ENCODE measurements around the gene RTL1. TPM values are rescaled to one million over a fixed set of nuclear protein-coding genes. Genes with fewer than 3 reads are reported as not detected.
A peak's percentile ranks its signal among the peaks of the same experiment; 100 is the strongest.

RTL1 gene
- total and polyA plus RNA-seq, 2 of the 8 experiments (the other 6 are each of a cell fraction or from before 2014, with no cell fraction given), result not detected

DNA sequence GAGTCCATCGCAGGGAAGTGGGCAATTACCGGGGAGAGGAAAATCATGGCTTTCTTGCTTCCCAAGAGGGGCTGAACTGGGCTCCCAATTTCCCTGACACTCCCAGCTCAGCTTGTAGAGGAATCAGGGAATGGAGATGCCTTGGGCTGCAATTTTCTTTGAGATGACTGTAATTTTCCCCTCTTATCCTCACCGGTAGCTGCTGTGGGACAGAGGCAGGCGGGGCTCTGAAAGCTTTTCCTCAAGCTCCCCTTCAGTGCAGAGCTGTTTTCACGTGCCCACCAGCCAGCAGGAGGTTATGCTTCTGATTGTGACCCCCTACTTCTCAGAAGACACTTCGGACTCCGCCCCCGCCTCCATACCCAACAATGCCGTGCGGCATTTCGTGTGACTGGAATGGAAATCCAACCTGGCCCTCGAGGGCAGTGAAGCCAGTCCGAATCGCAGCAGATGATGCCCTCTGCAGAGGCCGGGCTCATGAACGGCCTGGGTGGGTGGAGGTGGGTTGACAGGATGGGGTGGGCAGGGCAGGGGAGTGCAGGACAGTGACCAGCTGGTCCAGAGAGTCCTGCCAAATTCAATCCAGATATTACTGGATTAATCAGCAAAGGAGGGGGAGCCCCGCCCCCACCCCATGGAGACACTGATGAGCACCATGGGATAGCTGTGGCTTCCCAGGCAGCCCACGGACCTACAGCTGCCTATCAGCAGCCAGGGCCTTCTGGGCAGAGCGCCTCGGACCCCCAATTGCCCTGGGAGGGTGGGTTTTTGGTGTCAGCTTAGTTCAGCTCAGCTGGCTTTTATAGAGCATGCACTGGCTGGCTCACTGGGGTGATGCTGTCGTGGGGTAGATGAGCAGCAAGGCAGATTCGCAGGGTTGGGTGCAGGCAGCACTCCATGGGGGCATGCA, 37.6 kb downstream of the RTL1 start:
- TF ChIP-seq JUND (IDR thresholded peaks at IDR 0.05; ENCODE audit: low read length), result no peak
- TF ChIP-seq KDM5A (IDR thresholded peaks at IDR 0.05; ENCODE audit: low read length), result no peak
- no peak for TF ChIP-seq YY1 (IDR thresholded peaks at IDR 0.05; ENCODE audit: low read depth, low read length)
- no peak for TF ChIP-seq TAF1 (IDR thresholded peaks at IDR 0.05; ENCODE audit: low read depth, low read length)
- TF ChIP-seq SAP30 (IDR thresholded peaks at IDR 0.05; ENCODE audit: insufficient read depth, insufficient replicate concordance, low read length), result no peak
- H3K79me2 ChIP-seq (ENCODE audit: control insufficient read depth in 1 of 2, insufficient read depth in 2 of 2, low read length in 2 of 2), result no peaks in the 10 kb centered on the region

More for the DNA sequence above, 37.6 kb downstream of the RTL1 start:
- H2BK15ac ChIP-seq (ENCODE audit: low read length), result no peak overlapping the region
- H3K27ac ChIP-seq (ENCODE audit: low read depth, low read length), result no peak overlapping the region
- no peak overlapping the region for H2BK120ac ChIP-seq (replicated peaks; ENCODE audit: low read depth, low read length)
- POLR2A ChIA-PET (ENCODE audit: partially characterized antibody), result no interaction called here
- no peaks in the 10 kb centered on the region for H3K79me1 ChIP-seq (ENCODE audit: low read depth, low read length)
- H3K4me3 ChIP-seq (ENCODE audit: extremely low read depth in 1 of 4, insufficient read depth in 2 of 4, low read depth in 3 of 4, low read length in 4 of 4), result no peak overlapping the region
- peaks cover 0 to 2% of the 10 kb centered on the region in 2 experiments for H4K20me1 ChIP-seq (replicated peaks in 1 of 2; ENCODE audit: control insufficient read depth in 1 of 2, insufficient read depth in 2 of 2, low read length in 2 of 2)
- no peak overlapping the region for H3K9ac ChIP-seq (replicated peaks in 1 of 4; ENCODE audit: extremely low read depth in 1 of 4, low read depth in 3 of 4, low read length in 3 of 4)
- H3K4me2 ChIP-seq (ENCODE audit: insufficient read depth in 1 of 2, low read depth in 2 of 2, low read length in 2 of 2), result no peak overlapping the region
- no peak overlapping the region for H4K91ac ChIP-seq (replicated peaks; ENCODE audit: insufficient read length, low read length)
- FAIRE-seq, result no peak
- no peaks in the 10 kb centered on the region for H3K36me3 ChIP-seq (ENCODE audit: control insufficient read depth in 2 of 4, insufficient read depth in 4 of 4, low read length in 3 of 4)
- H3K14ac ChIP-seq (ENCODE audit: insufficient read length), result no peak overlapping the region
- peaks cover 7 to 14% of the 10 kb centered on the region in 2 experiments; a peak in 3 of 4 replicates for H3K9me3 ChIP-seq (ENCODE audit: insufficient read depth in 2 of 2, low read depth in 1 of 2, low read length in 1 of 2)
- H4K5ac ChIP-seq (ENCODE audit: insufficient read length, low read depth, low read length), result no peak overlapping the region
- H3K23me2 ChIP-seq (ENCODE audit: low read depth, low read length), result peaks cover 3% of the 10 kb centered on the region; the same call in 1 of the 2 replicates
- no peak overlapping the region for H3K56ac ChIP-seq (replicated peaks; ENCODE audit: insufficient read length, low read depth, low read length)
- no peak overlapping the region for H2AFZ ChIP-seq (ENCODE audit: low read length)
- no peak overlapping the region for H2BK12ac ChIP-seq (ENCODE audit: low read depth, low read length)
- no peak overlapping the region for H3K18ac ChIP-seq (ENCODE audit: extremely low read depth, low read length)
- H3K27me3 ChIP-seq (replicated peaks in 1 of 4; ENCODE audit: control insufficient read depth in 3 of 4, extremely low read depth in 1 of 4, insufficient read depth in 3 of 4, low read length in 3 of 4), result no peaks in the 10 kb centered on the region
- CTCF ChIA-PET (ENCODE audit: partially characterized antibody), result interaction anchor here (0.8 to 3.6 kb wide), 5 partner anchors 11 to 219 kb away, joined by 3 to 13 read pairs (median 7); partner anchors contain the start of gene RTL1
- 95% methylated on average over 19 of the region's 22 CpGs; no CpG with 5 or more reads in 1 of the 2 experiments for WGBS, 2 experiments (ENCODE audit: extremely low coverage in 1 of 2, insufficient coverage in 1 of 2, insufficient read length in 1 of 2, insufficient replicate concordance in 2 of 2, low coverage in 1 of 2, low lambda C conversion rate in 2 of 2, missing lambda C conversion rate in 1 of 2)
- H3K4me1 ChIP-seq (replicated peaks in 1 of 4; ENCODE audit: control insufficient read depth in 3 of 4, insufficient read depth in 4 of 4, low read length in 3 of 4), result no peaks in the 10 kb centered on the region
- H2AK5ac ChIP-seq (ENCODE audit: low read depth, low read length), result no peak overlapping the region
- H3K4ac ChIP-seq (replicated peaks; ENCODE audit: insufficient read length, low read depth, low read length), result no peak overlapping the region
- peak overlapping the region; percentile 80 for H4K8ac ChIP-seq (ENCODE audit: extremely low read depth, insufficient read depth, low read length)
- no peak overlapping the region for H3K23ac ChIP-seq (ENCODE audit: insufficient read length)
- DNase-seq (ENCODE audit: low read depth in 1 of 2, low spot score in 2 of 2), result no peak
- no peak overlapping the region for H2BK5ac ChIP-seq (ENCODE audit: low read depth, low read length)
- H2BK20ac ChIP-seq (ENCODE audit: low read length), result no peak overlapping the region

All from H1 (cell line).